ENCODE results near the gene CARM1. TPM values are rescaled to one million over a fixed set of nuclear protein-coding genes. Genes with fewer than 3 reads are reported as not detected.
A peak's percentile ranks its signal among the peaks of the same experiment; 100 is the strongest.

CARM1 gene
- polyA plus RNA-seq, 2 of the 4 experiments (the other 2 are of a cell fraction), result 15.2 to 32.2 TPM

DNA sequence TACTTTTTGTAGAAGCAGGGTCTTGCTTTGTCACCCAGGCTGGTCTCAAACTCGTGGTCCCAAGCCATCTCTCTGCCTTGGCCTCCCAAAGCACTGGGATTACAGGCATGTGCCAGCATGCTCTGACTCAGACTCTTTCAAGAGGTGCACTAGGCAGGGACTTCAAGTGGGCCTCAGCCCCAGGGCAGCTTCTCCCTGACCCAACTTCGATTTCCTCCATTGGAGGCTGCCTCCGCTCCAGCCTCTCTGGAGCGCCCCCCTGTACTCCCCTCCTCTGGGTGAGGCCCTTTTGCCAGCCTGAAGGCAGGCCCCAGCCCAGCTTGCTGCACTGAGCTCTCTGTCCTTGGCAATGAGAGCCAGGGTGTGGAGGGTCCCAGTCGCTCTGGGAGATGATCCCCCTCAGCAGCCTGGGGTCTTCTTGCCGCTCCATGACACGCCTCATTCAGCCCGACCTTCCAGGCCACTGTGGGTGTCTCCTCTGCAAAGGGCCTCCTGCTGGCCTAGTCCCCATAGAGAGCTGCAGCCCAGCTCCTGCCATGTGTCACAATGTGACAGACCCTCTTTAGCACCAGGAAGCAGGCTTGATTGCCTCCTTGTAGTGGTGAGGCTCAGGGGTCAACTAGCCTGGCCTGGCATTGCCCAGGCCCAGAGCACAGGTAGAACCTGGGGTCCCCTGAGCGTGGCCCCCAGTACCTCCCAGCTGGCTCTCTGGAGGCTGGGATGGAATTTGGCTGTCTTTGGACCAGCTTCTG lies 16.4 kb downstream of the CARM1 start:
- ATAC-seq, result no peak; a peak in 2 of 6 replicates
- H3K4me1 ChIP-seq, result no peaks in the 10 kb centered on the region
- 77% methylated on average over 6 of the region's 9 CpGs for WGBS (ENCODE audit: missing lambda C conversion rate)
- H3K27ac ChIP-seq, result 0 out of 6 replicates have a peak overlapping the region, but pooled peaks of 1 of the 2 experiments have one; percentile 26
- TF ChIP-seq, protein P1, sequence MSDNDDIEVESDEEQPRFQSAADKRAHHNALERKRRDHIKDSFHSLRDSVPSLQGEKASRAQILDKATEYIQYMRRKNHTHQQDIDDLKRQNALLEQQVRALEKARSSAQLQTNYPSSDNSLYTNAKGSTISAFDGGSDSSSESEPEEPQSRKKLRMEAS (IDR thresholded peaks at IDR 0.05), result no peak
- no peak for TF ChIP-seq SMC3 (IDR thresholded peaks at IDR 0.05)
- TF ChIP-seq TP53 (CRISPR knock-in tag; IDR thresholded peaks at IDR 0.05), result no peak
- TF ChIP-seq, protein P2, sequence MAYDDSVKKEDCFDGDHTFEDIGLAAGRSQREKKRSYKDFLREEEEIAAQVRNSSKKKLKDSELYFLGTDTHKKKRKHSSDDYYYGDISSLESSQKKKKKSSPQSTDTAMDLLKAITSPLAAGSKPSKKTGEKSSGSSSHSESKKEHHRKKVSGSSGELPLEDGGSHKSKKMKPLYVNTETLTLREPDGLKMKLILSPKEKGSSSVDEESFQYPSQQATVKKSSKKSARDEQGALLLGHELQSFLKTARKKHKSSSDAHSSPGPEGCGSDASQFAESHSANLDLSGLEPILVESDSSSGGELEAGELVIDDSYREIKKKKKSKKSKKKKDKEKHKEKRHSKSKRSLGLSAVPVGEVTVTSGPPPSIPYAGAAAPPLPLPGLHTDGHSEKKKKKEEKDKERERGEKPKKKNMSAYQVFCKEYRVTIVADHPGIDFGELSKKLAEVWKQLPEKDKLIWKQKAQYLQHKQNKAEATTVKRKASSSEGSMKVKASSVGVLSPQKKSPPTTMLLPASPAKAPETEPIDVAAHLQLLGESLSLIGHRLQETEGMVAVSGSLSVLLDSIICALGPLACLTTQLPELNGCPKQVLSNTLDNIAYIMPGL (CRISPR knock-in tag; IDR thresholded peaks at IDR 0.05; ENCODE audit: borderline replicate concordance), result no peak
- no peak for TF ChIP-seq CHD2 (IDR thresholded peaks at IDR 0.05; ENCODE audit: low read length, partially characterized antibody)
- H3K9me3 ChIP-seq, result no peaks in the 10 kb centered on the region
- H3K4me3 ChIP-seq, result no peak overlapping the region
- no peak overlapping the region for H3K4me2 ChIP-seq
- no peak for DNase-seq (ENCODE audit: low read depth in 1 of 2, low spot score in 1 of 2)
- CTCF ChIA-PET, result interaction anchor here (0.5 to 3.3 kb wide), 6 partner anchors 10 to 1871 kb away, joined by 3 to 11 read pairs (median 3); partner anchors contain the start of gene CARM1
- POLR2A ChIA-PET, result no interaction called here
- FAIRE-seq, result no peak

DNA sequence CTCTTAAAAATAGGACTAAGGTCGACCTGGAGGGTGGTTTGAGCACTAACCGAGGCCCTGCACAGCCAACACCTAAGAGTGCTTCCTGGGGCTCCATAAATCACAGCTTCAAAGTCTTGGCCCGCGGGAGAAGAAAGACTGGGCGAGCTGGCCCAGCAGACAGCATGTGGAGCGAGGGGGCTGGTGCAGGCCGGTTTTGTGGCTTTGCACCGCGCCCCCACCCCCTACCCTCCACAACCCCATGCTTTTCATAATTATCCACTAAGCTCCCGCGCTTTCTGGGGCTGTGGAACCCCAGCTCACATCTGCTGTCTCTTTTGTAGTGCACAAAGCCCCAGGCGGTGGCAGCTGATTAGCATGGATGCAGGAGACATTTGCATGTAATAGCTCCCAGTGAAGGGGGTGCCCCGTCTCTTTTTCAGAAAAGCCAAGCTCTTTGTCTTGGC lies 17.1 kb downstream of the CARM1 start:
- POLR2A ChIA-PET, result no interaction called here
- CTCF ChIA-PET, result interaction anchor here (0.5 to 3.3 kb wide), 5 partner anchors 11 to 444 kb away, joined by 3 to 11 read pairs (median 3); partner anchors contain the start of gene CARM1
- no peak for FAIRE-seq
- H3K4me3 ChIP-seq, result no peak overlapping the region
- no peaks in the 10 kb centered on the region for H3K4me1 ChIP-seq
- no peak overlapping the region for H3K4me2 ChIP-seq
- no peaks in the 10 kb centered on the region for H3K9me3 ChIP-seq
- WGBS (ENCODE audit: missing lambda C conversion rate), result 86% methylated on average over 13 of the region's 13 CpGs
- H3K27ac ChIP-seq, result no peak overlapping the region
- DNase-seq (ENCODE audit: low read depth in 1 of 2, low spot score in 1 of 2), result no peak
- ATAC-seq, result no peak
- TF ChIP-seq TP53 (CRISPR knock-in tag; IDR thresholded peaks at IDR 0.05), result no peak

DNA sequence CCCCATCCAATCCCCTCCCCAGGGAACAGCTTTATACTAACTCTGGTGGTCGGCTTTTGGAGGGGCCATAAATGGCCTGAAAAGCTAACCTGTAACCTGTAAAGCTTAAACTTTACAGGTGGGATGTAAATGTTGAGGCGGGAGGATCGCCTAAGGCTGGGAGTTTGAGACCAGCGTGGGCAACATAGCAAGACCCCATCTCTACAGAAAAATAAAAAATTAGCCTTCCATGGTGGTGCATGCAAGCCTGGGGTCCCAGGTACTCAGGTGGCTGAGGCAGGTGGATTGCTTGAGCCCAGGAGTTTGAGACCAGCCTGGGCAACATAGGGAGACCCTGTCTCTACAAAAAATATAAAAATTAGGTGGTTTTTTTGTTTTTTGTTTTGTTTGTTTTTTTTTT lies 18.5 kb downstream of the CARM1 start:
- FAIRE-seq (no peak), DNase-seq (ENCODE audit: low read depth in 1 of 2, low spot score in 1 of 2) (no peak), ATAC-seq (no peak)
- H3K9me3 ChIP-seq, result no peaks in the 10 kb centered on the region
- H3K4me3 ChIP-seq, result no peak overlapping the region
- CTCF ChIA-PET, result interaction anchor here (0.9 to 3.3 kb wide), 5 partner anchors 9 to 26 kb away, joined by 3 to 11 read pairs (median 4); partner anchors contain the start of gene CARM1
- H3K27ac ChIP-seq, result no peak overlapping the region
- TF ChIP-seq NR3C1 (IDR thresholded peaks at IDR 0.05), result no peak
- TF ChIP-seq SMC3 (IDR thresholded peaks at IDR 0.05), result no peak
- TF ChIP-seq, protein P3, sequence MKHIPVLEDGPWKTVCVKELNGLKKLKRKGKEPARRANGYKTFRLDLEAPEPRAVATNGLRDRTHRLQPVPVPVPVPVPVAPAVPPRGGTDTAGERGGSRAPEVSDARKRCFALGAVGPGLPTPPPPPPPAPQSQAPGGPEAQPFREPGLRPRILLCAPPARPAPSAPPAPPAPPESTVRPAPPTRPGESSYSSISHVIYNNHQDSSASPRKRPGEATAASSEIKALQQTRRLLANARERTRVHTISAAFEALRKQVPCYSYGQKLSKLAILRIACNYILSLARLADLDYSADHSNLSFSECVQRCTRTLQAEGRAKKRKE (CRISPR knock-in tag; IDR thresholded peaks at IDR 0.05; ENCODE audit: low read depth), result no peak
- no peak for TF ChIP-seq FOXS1 (CRISPR knock-in tag; IDR thresholded peaks at IDR 0.05)
- TF ChIP-seq, protein P2 (CRISPR knock-in tag; IDR thresholded peaks at IDR 0.05; ENCODE audit: borderline replicate concordance), result no peak
- no peak for TF ChIP-seq NPAS2 (CRISPR knock-in tag; IDR thresholded peaks at IDR 0.05; ENCODE audit: borderline replicate concordance)
- no peak for TF ChIP-seq ZSCAN20 (CRISPR knock-in tag; IDR thresholded peaks at IDR 0.05)
- no peak for TF ChIP-seq POLR2A (IDR thresholded peaks at IDR 0.05; ENCODE audit: low read length)
- TF ChIP-seq, protein P4, sequence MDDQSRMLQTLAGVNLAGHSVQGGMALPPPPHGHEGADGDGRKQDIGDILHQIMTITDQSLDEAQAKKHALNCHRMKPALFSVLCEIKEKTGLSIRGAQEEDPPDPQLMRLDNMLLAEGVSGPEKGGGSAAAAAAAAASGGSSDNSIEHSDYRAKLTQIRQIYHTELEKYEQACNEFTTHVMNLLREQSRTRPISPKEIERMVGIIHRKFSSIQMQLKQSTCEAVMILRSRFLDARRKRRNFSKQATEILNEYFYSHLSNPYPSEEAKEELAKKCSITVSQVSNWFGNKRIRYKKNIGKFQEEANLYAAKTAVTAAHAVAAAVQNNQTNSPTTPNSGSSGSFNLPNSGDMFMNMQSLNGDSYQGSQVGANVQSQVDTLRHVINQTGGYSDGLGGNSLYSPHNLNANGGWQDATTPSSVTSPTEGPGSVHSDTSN (IDR thresholded peaks at IDR 0.05), result no peak
- no peak for TF ChIP-seq HEYL (CRISPR knock-in tag; IDR thresholded peaks at IDR 0.05)
- no peak for TF ChIP-seq CBX8 (IDR thresholded peaks at IDR 0.05)
- TF ChIP-seq ZC3H11A (IDR thresholded peaks at IDR 0.05), result no peak
- no peak for TF ChIP-seq JUN (IDR thresholded peaks at IDR 0.05)
- no peak for TF ChIP-seq RARB (CRISPR knock-in tag; IDR thresholded peaks at IDR 0.05)
- TF ChIP-seq TP53 (CRISPR knock-in tag; IDR thresholded peaks at IDR 0.05), result no peak
- no peaks in the 10 kb centered on the region for H3K4me1 ChIP-seq
- no peak overlapping the region for H3K4me2 ChIP-seq
- POLR2A ChIA-PET, result no interaction called here
- WGBS (ENCODE audit: missing lambda C conversion rate), result 97% methylated on average over 4 of the region's 4 CpGs

Measured in A549 (cell line).